PC-9 (cell line): ENCODE data around the gene EFNA2.

ENCODE experiments used
- CTCF ChIP-seq: fragments of 200-600 bp; sonication (generic); conservative IDR thresholded peaks from 2 replicates; pipeline ENCODE4 v1.6.1; 2017; ENCODE audit warnings: mixed run types, antibody characterized with exemption, mild to moderate bottlenecking, moderate library complexity
- EZH2 ChIP-seq: fragments of 200-600 bp; sonication (generic); IDR thresholded peaks from 2 replicates; pipeline ENCODE4 v1.8.0; 2017; ENCODE audit warnings: antibody characterized with exemption, low read depth

- TF ChIP-seq CTCF = peak; percentile 81
- no peak for TF ChIP-seq EZH2
Measured at GRCh38 chr19:1243768-1244692, 41.6 kb upstream of the EFNA2 start.
